WI38 (cell line): Measurements from ENCODE around the gene MAML3.

Experiments used
- H3K4me3 ChIP-seq: 2 replicates; pipeline ENCODE4 v1.5.1; 2011; ENCODE audit warnings: low read depth, mild to moderate bottlenecking, control low read depth, low read length
- TF ChIP-seq, protein P1 (sequence below): IDR thresholded peaks from 2 replicates; pipeline ENCODE4 v1.5.1; 2012; ENCODE audit warnings: low read depth, mild to moderate bottlenecking, control low read depth, low read length

The MAML3 gene

DNA sequence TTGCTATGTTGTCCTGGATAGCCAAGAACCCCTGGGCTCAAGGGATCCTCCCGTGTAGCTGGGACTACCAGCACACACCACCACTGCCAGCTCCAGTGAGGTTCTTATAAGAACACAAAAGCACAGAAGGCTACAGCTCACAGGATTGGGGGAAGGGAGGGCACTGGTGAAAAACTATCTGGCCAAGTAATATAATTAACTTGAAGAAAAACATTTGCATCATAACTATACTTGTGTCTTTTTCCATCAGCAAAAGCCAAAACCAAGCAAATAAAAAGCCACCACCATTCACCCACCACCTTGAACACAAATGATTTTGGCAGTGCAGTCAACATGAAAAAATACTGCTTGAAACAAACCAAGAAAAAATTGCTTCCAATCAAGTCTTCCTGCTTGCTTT is 188.2 kb downstream of the MAML3 start:
- no peak overlapping the region for H3K4me3 ChIP-seq
- TF ChIP-seq, protein P1, sequence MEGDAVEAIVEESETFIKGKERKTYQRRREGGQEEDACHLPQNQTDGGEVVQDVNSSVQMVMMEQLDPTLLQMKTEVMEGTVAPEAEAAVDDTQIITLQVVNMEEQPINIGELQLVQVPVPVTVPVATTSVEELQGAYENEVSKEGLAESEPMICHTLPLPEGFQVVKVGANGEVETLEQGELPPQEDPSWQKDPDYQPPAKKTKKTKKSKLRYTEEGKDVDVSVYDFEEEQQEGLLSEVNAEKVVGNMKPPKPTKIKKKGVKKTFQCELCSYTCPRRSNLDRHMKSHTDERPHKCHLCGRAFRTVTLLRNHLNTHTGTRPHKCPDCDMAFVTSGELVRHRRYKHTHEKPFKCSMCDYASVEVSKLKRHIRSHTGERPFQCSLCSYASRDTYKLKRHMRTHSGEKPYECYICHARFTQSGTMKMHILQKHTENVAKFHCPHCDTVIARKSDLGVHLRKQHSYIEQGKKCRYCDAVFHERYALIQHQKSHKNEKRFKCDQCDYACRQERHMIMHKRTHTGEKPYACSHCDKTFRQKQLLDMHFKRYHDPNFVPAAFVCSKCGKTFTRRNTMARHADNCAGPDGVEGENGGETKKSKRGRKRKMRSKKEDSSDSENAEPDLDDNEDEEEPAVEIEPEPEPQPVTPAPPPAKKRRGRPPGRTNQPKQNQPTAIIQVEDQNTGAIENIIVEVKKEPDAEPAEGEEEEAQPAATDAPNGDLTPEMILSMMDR, result no peak

GRCh38 chr4:139963708-139964107 is 190.3 kb downstream of the MAML3 start:
- TF ChIP-seq, protein P1, result no peak
- H3K4me3 ChIP-seq, result no peak overlapping the region

- no peak overlapping the region for H3K4me3 ChIP-seq
- TF ChIP-seq, protein P1, result no peak
Measured at GRCh38 chr4:139962130-139962684, 191.8 kb downstream of the MAML3 start.

GRCh38 chr4:139961344-139961946 is 192.5 kb downstream of the MAML3 start:
- H3K4me3 ChIP-seq, result no peak overlapping the region
- TF ChIP-seq, protein P1, result no peak

DNA sequence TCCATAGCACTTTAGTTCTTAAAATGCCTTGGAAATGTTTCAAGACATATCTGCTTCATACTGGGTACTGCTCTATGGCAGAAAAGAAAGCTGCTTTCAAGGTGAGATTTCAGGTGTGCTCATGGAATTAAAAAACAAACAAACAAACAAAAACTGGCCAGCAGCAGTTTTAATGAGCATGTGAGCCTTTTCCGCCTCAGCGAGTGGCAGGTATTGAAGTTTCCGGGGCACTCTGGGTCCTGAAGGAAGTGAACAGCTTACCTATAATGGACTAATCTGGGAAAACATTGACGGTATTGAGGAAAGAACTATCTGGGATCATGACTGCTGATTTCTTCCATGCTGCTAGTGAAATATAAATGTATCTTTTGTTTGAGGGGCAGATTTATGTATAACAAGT is 194.6 kb downstream of the MAML3 start:
- H3K4me3 ChIP-seq, result no peak overlapping the region
- TF ChIP-seq, protein P1, result no peak

GRCh38 chr4:139958739-139959098 is 195.3 kb downstream of the MAML3 start:
- TF ChIP-seq, protein P1, result no peak
- H3K4me3 ChIP-seq, result no peak overlapping the region

DNA sequence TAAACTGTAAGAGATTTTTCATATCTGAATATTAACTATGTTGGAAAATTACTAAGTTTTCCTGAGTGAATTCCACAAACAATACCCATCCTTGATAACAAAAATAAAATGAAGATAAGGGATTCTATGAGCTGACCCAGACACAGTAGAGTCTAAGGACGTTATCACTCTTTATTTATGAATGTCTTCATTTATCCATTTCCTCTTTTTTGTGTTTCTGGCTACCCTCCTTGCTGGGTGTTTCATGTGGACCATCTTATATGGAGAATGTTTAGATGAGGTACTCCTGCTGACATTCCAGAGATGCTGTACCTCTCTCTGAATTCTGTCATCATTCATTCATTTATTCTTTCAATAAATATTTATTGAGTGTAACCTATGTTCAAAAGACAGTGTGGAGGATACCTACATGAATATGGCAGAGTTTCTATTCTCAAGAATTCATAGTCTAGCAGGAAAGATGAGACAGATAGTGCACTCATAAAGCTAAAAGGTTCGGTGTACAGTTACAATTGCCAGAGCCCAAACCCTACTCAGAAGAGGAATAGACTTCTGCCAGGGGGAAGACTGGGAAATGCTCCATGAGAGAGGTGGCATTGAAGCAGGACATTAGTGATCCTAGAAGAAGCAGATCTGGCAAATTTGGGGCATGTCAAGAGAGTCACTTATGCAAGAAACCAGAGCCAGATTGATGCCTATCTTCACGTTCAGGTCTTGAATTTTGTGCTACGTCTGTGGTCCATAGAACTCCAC is 195.8 kb downstream of the MAML3 start:
- H3K4me3 ChIP-seq, result no peak overlapping the region
- TF ChIP-seq, protein P1, result no peak
